Mesenchymal stem cell (in vitro differentiated cells and primary cell): ENCODE measurements around the gene AOC3.
"Not testable (repeated sequence)": the region's sequence is repeated elsewhere in the genome, so short reads cannot be mapped to it uniquely, and the experiment has no call there.

Source experiments
- DNase-seq: peaks from one replicate; pipeline ENCODE4 v3.0.0-alpha.2; 2013
- H2AFZ ChIP-seq: one replicate; pipeline ENCODE4 v1.6.1; 2013; ENCODE audit warnings: low read depth, mild to moderate bottlenecking, control low read depth, inconsistent platforms, low read length, moderate library complexity
- H2AK5ac ChIP-seq: 2 replicates; pipeline ENCODE4 v1.6.1; 2013; ENCODE audit warnings: low read length, moderate library complexity, mild to moderate bottlenecking, inconsistent platforms; ENCODE audit not compliant: severe bottlenecking
- H2BK120ac ChIP-seq: one replicate; pipeline ENCODE4 v1.6.1; 2013; ENCODE audit warnings: low read depth, mild to moderate bottlenecking, inconsistent platforms, low read length, moderate library complexity
- H2BK12ac ChIP-seq, 2 experiments: one replicate each; pipeline ENCODE4 v1.6.1; 2013; ENCODE audit warnings: inconsistent platforms in 2 of 2, low read length in 2 of 2, mild to moderate bottlenecking in 2 of 2, moderate library complexity in 2 of 2, control low read depth in 1 of 2
- H2BK15ac ChIP-seq: one replicate; pipeline ENCODE4 v1.6.1; 2013; ENCODE audit warnings: mild to moderate bottlenecking, low read depth, inconsistent platforms; ENCODE audit not compliant: poor library complexity, severe bottlenecking
- H2BK5ac ChIP-seq: 2 replicates; pipeline ENCODE4 v1.6.1; 2013; ENCODE audit warnings: low read depth, mild to moderate bottlenecking, low read length, control low read depth, inconsistent platforms; ENCODE audit not compliant: poor library complexity, severe bottlenecking
- H3K14ac ChIP-seq, 2 experiments: one replicate each; pipeline ENCODE4 v1.6.1; 2013; ENCODE audit warnings: inconsistent platforms in 2 of 2, low read length in 2 of 2, control low read depth in 1 of 2, mild to moderate bottlenecking in 1 of 2, moderate library complexity in 1 of 2
- H3K18ac ChIP-seq, 2 experiments: one replicate each; pipeline ENCODE4 v1.6.1; 2013; ENCODE audit warnings: inconsistent platforms in 2 of 2, low read length in 2 of 2, control low read depth in 1 of 2, low read depth in 1 of 2, mild to moderate bottlenecking in 1 of 2
- H3K23ac ChIP-seq, 2 experiments: one replicate each; pipeline ENCODE4 v1.6.1; 2013; ENCODE audit warnings: inconsistent platforms in 2 of 2, low read length in 2 of 2, mild to moderate bottlenecking in 2 of 2, moderate library complexity in 2 of 2, control low read depth in 1 of 2
- H3K27ac ChIP-seq: 2 replicates; pipeline ENCODE4 v1.5.1; 2013; ENCODE audit warnings: mild to moderate bottlenecking, moderate library complexity, low read length, control low read depth, inconsistent platforms; ENCODE audit not compliant: poor library complexity, severe bottlenecking
- H3K27me3 ChIP-seq, 2 experiments: 2 replicates each; pipeline versions ENCODE4 v1.6.1 to v1.7.0; 2013; ENCODE audit warnings: low read length in 2 of 2, mild to moderate bottlenecking in 2 of 2, moderate library complexity in 2 of 2, control low read depth in 1 of 2, inconsistent platforms in 1 of 2; ENCODE audit not compliant: control insufficient read depth in 1 of 2, insufficient read depth in 1 of 2
- H3K36me3 ChIP-seq, 2 experiments: 2 replicates each; pipeline versions ENCODE4 v1.6.1 to v1.7.0; 2013; ENCODE audit warnings: low read length in 2 of 2, control low read depth in 1 of 2, inconsistent platforms in 1 of 2, low read depth in 1 of 2, mild to moderate bottlenecking in 1 of 2; ENCODE audit not compliant: insufficient read depth in 2 of 2, control insufficient read depth in 1 of 2
- H3K4ac ChIP-seq, 2 experiments: one replicate each; pipeline ENCODE4 v1.6.1; 2013; ENCODE audit warnings: inconsistent platforms in 2 of 2, low read length in 2 of 2, mild to moderate bottlenecking in 2 of 2, moderate library complexity in 2 of 2, control low read depth in 1 of 2, low read depth in 1 of 2
- H3K4me1 ChIP-seq: 2 replicates; pipeline ENCODE4 v1.6.1; 2013; ENCODE audit warnings: low read depth, low read length, control low read depth; ENCODE audit not compliant: control insufficient read depth, insufficient read depth
- H3K4me2 ChIP-seq: 2 replicates; pipeline ENCODE4 v1.6.1; 2013; ENCODE audit warnings: low read length, mild to moderate bottlenecking, inconsistent platforms; ENCODE audit not compliant: poor library complexity, severe bottlenecking
- H3K4me3 ChIP-seq, 2 experiments: 2 replicates each; pipeline versions ENCODE4 v1.5.1 to v1.7.0; 2013; ENCODE audit warnings: low read length in 2 of 2, mild to moderate bottlenecking in 2 of 2, control low read depth in 1 of 2, low read depth in 1 of 2; ENCODE audit not compliant: insufficient read depth in 1 of 2
- H3K79me1 ChIP-seq: replicated peaks from 2 replicates; pipeline ENCODE4 v1.6.1; 2013; ENCODE audit warnings: mild to moderate bottlenecking, control low read depth, low read length, inconsistent platforms; ENCODE audit not compliant: poor library complexity, severe bottlenecking
- H3K9ac ChIP-seq: 2 replicates; pipeline ENCODE4 v1.7.0; 2013; ENCODE audit warnings: mild to moderate bottlenecking, low read length, moderate library complexity
- H3K9me3 ChIP-seq: 2 replicates; pipeline ENCODE4 v1.7.0; 2013; ENCODE audit warnings: mild to moderate bottlenecking, low read length; ENCODE audit not compliant: control insufficient read depth
- H4K8ac ChIP-seq: one replicate; pipeline ENCODE4 v1.6.1; 2013; ENCODE audit warnings: inconsistent platforms, mild to moderate bottlenecking, low read length, moderate library complexity
- H4K91ac ChIP-seq: one replicate; pipeline ENCODE4 v1.6.1; 2013; ENCODE audit warnings: mild to moderate bottlenecking, low read length, inconsistent platforms
- WGBS: methylation state at CpG from one replicate; pipeline ENCODE4 v1.1.7; 2013; ENCODE audit warnings: mixed read lengths; 5-methylcytosine and 5-hydroxymethylcytosine counted together

The AOC3 gene

DNA sequence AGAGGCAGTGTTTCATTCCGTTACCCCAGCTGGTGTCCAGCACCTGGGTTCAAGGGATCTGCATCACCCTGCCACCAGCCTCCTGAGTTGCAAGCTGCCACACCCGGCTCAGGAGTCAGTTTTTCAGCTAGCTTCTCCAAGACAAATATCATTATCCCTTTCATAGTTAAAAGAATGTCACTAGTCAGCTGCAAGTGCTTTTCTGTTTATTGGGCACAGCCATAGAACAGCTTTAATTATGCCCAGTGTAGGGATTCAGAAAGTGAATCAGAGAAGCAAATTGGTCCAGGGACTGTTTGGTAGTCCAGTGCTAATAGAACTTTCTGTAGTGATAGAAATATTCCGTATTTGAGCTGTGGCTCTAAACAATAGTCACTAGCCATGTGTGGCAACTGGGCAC lies 2.9 kb upstream of the AOC3 start:
- WGBS: 75% methylated on average over 2 of the region's 3 CpGs
- no peak for DNase-seq
- no peak overlapping the region for H3K18ac ChIP-seq

DNA sequence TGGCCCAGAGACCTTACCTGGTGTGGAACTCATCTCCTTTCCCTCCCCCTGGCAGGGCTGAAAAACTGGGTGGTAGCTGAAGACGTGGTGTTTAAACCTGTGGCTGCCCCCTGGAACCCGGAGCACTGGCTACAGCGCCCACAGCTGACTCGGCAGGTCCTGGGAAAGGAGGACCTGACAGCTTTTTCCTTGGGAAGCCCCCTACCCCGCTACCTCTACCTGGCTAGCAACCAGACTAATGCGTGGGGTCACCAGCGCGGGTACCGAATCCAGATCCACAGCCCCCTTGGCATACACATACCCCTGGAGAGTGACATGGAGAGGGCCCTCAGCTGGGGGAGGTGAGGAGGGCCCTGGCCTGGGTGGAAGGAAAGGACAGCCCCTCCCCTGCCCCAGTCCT lies 2.0 kb upstream of the AOC3 start:
- no peak overlapping the region for H4K91ac ChIP-seq
- no peak overlapping the region for H4K8ac ChIP-seq
- no peak overlapping the region for H2BK5ac ChIP-seq
- H3K36me3 ChIP-seq: peaks cover 18 to 26% of the 10 kb centered on the region in 2 experiments
- H2AK5ac ChIP-seq: no peak overlapping the region
- H3K14ac ChIP-seq: no peak overlapping the region
- no peak overlapping the region for H3K9ac ChIP-seq
- no peak overlapping the region for H2BK15ac ChIP-seq
- no peak for DNase-seq
- peaks cover 8 to 24% of the 10 kb centered on the region in 2 experiments for H3K27me3 ChIP-seq
- peaks cover 7% of the 10 kb centered on the region for H3K79me1 ChIP-seq
- peaks cover 11% of the 10 kb centered on the region for H3K4me1 ChIP-seq
- no peak overlapping the region for H2BK120ac ChIP-seq
- no peak overlapping the region for H3K18ac ChIP-seq
- no peak overlapping the region for H3K4me2 ChIP-seq
- H3K27ac ChIP-seq: no peak overlapping the region
- no peaks in the 10 kb centered on the region for H3K9me3 ChIP-seq
- no peak overlapping the region for H3K4ac ChIP-seq
- H3K4me3 ChIP-seq: no peak overlapping the region
- WGBS: 80% methylated on average over 1 of the region's 9 CpGs
- H3K23ac ChIP-seq: no peak overlapping the region
- no peak overlapping the region for H2AFZ ChIP-seq
- H2BK12ac ChIP-seq: no peak overlapping the region

More for the DNA sequence above, 2.9 kb upstream of the AOC3 start:
- no peak overlapping the region for H3K23ac ChIP-seq
- H3K4me1 ChIP-seq: peaks cover 11% of the 10 kb centered on the region
- peaks cover 8% of the 10 kb centered on the region for H3K79me1 ChIP-seq
- peaks cover 5 to 20% of the 10 kb centered on the region in 2 experiments for H3K27me3 ChIP-seq
- H3K4ac ChIP-seq: no peak overlapping the region
- no peaks in the 10 kb centered on the region for H3K9me3 ChIP-seq
- H2BK15ac ChIP-seq: no peak overlapping the region
- no peak overlapping the region for H2BK12ac ChIP-seq
- no peak overlapping the region for H2BK5ac ChIP-seq
- H3K36me3 ChIP-seq: peaks cover 27 to 31% of the 10 kb centered on the region in 2 experiments
- no peak overlapping the region for H3K14ac ChIP-seq
- H2BK120ac ChIP-seq: no peak overlapping the region
- H3K9ac ChIP-seq: no peak overlapping the region
- H2AFZ ChIP-seq: no peak overlapping the region
- H3K27ac ChIP-seq: no peak overlapping the region
- no peak overlapping the region for H4K8ac ChIP-seq
- no peak overlapping the region for H4K91ac ChIP-seq
- H3K4me3 ChIP-seq: no peak overlapping the region
- H2AK5ac ChIP-seq: no peak overlapping the region
- no peak overlapping the region for H3K4me2 ChIP-seq

DNA sequence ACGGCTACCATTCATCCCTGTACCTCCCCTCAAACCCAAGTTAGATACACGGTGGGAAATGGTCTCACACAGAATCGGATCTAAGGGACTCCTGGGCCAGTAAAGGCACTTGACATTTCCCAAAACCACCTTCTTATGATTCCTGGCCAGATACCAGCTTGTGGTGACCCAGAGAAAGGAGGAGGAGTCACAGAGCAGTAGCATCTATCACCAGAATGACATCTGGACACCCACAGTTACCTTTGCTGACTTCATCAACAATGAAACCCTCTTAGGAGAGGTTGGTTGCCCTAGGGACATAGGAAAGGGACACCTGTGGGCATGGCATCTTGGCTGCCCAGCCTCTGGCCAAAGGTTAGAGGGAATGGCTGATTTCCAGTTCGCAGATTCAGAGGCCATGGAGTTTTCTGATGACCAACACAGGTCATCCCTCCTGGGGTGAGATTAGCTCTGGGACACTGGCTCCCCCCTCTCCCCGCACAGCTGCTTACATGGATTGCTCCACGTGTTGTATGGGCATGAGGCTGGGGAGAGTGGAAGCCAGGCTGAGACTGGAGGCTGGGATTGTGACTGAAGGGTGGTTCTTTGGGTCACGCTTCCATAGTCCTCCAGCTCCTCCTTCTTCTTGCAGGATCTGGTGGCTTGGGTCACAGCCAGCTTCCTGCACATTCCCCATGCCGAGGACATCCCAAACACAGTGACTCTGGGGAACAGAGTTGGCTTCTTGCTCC lies 1.4 kb upstream of the AOC3 start:
- Histone ChIP-seq H3K79me1 (peaks cover 4% of the 10 kb centered on the region), H4K91ac (no peak overlapping the region), H3K18ac (no peak overlapping the region), H2AK5ac (no peak overlapping the region), H3K23ac (no peak overlapping the region), H3K4me2 (no peak overlapping the region), H2BK120ac (no peak overlapping the region), H3K4me3 (no peak overlapping the region), H3K14ac (no peak overlapping the region), H3K9me3 (no peaks in the 10 kb centered on the region), H2BK12ac (no peak overlapping the region), H2BK5ac (no peak overlapping the region), H2AFZ (no peak overlapping the region), H2BK15ac (no peak overlapping the region), H3K9ac (no peak overlapping the region), H4K8ac (no peak overlapping the region), H3K4ac (no peak overlapping the region), H3K27me3 (peaks cover 8 to 24% of the 10 kb centered on the region in 2 experiments), H3K4me1 (peaks cover 11% of the 10 kb centered on the region), H3K27ac (no peak overlapping the region), H3K36me3 (peaks cover 12 to 20% of the 10 kb centered on the region in 2 experiments)
- no peak for DNase-seq
- 81% methylated on average over 8 of the region's 8 CpGs for WGBS

DNA sequence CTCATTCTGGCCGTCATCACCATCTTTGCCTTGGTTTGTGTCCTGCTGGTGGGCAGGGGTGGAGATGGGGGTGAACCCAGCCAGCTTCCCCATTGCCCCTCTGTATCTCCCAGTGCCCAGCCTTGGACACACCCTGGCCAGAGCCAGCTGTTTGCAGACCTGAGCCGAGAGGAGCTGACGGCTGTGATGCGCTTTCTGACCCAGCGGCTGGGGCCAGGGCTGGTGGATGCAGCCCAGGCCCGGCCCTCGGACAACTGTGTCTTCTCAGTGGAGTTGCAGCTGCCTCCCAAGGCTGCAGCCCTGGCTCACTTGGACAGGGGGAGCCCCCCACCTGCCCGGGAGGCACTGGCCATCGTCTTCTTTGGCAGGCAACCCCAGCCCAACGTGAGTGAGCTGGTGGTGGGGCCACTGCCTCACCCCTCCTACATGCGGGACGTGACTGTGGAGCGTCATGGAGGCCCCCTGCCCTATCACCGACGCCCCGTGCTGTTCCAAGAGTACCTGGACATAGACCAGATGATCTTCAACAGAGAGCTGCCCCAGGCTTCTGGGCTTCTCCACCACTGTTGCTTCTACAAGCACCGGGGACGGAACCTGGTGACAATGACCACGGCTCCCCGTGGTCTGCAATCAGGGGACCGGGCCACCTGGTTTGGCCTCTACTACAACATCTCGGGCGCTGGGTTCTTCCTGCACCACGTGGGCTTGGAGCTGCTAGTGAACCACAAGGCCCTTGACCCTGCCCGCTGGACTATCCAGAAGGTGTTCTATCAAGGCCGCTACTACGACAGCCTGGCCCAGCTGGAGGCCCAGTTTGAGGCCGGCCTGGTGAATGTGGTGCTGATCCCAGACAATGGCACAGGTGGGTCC lies 607 bp downstream of the AOC3 start:
- H2BK120ac ChIP-seq, H2BK15ac ChIP-seq, H3K9ac ChIP-seq, H2AK5ac ChIP-seq, H3K79me1 ChIP-seq, DNase-seq, H3K18ac ChIP-seq, H4K91ac ChIP-seq, H4K8ac ChIP-seq, H3K14ac ChIP-seq, H3K23ac ChIP-seq, H2BK12ac ChIP-seq, H2AFZ ChIP-seq, H3K4me3 ChIP-seq, H3K27ac ChIP-seq, H3K4ac ChIP-seq, H3K9me3 ChIP-seq, H2BK5ac ChIP-seq, H3K4me2 ChIP-seq, H3K36me3 ChIP-seq: not testable (repeated sequence)
- WGBS: 94% methylated on average over 12 of the region's 28 CpGs
- Histone ChIP-seq H3K4me1 (peaks cover 11% of the 10 kb centered on the region), H3K27me3 (peaks cover 13 to 27% of the 10 kb centered on the region in 2 experiments)
